B cell (primary cell): ENCODE measurements around the gene ABL1. TPM values are rescaled to one million over a fixed set of nuclear protein-coding genes. Genes with fewer than 3 reads are reported as not detected.

Experiments used
- ATAC-seq: fragments of 200-7000 bp; cut with Tn5 transposase; one replicate; pipeline ENCODE4 v1.10.0; 2021; ENCODE audit warnings: low read depth, mild to moderate bottlenecking, moderate number of reproducible peaks, moderate library complexity
- CTCF ChIA-PET: fragments of 350-600 bp; sonication (Branson Sonifier 250); formaldehyde crosslinking; loops from one replicate; lab custom pipeline; 2021; ENCODE audit warnings: antibody characterized with exemption, inconsistent platforms; lab: Charles Lee
- POLR2A ChIA-PET: fragments of 350-600 bp; sonication (Branson Sonifier 250); formaldehyde crosslinking; loops from one replicate; lab custom pipeline; 2021; ENCODE audit warnings: antibody characterized with exemption; lab: Charles Lee
- DNase-seq: peaks from one replicate; pipeline ENCODE4 v3.0.0; 2013
- H2AFZ ChIP-seq: 2 replicates; pipeline ENCODE4 v1.6.1; 2012; ENCODE audit warnings: mild to moderate bottlenecking, low read depth, low read length; ENCODE audit not compliant: insufficient read depth, poor library complexity, severe bottlenecking
- H3K27ac ChIP-seq, 2 donors: 1 replicate in 1 of 2; 2 replicates in 1 of 2; pipeline ENCODE4 v1.5.1; 2012 to 2013; ENCODE audit warnings: low read length in 2 of 2, mild to moderate bottlenecking in 2 of 2, moderate library complexity in 1 of 2
- H3K27me3 ChIP-seq, 4 experiments: fragments of 200-600 bp in 1 of 4; sonication (generic) in 1 of 4; replicated peaks in 1 of 4; 1 replicate in 2 of 4; 2 replicates in 2 of 4; pipeline versions ENCODE4 v1.6.1 to v1.7.0; 2013 to 2016; ENCODE audit warnings: low read length in 3 of 4, mild to moderate bottlenecking in 2 of 4, mixed read lengths in 1 of 4, moderate library complexity in 1 of 4; ENCODE audit not compliant: insufficient read depth in 4 of 4, control insufficient read depth in 3 of 4; ENCODE audit errors: control extremely low read depth in 1 of 4
- H3K36me3 ChIP-seq, 2 experiments: replicated peaks in 1 of 2; 1 replicate in 1 of 2; 2 replicates in 1 of 2; pipeline versions ENCODE4 v1.6.1 to v1.7.1; 2013; ENCODE audit warnings: low read length in 1 of 2; ENCODE audit not compliant: insufficient read depth in 2 of 2, control insufficient read depth in 1 of 2; ENCODE audit errors: control extremely low read depth in 1 of 2, extremely low read depth in 1 of 2
- H3K4me1 ChIP-seq, 2 donors: fragments of 200-600 bp in 1 of 2; sonication (generic) in 1 of 2; 1 replicate in 1 of 2; 2 replicates in 1 of 2; pipeline versions ENCODE4 v1.5.1 to v1.6.1; 2013 to 2017; ENCODE audit warnings: low read length in 2 of 2; ENCODE audit not compliant: control insufficient read depth in 2 of 2, insufficient read depth in 2 of 2
- H3K4me2 ChIP-seq: replicated peaks from 2 replicates; pipeline ENCODE3; 2012; ENCODE audit warnings: mild to moderate bottlenecking, low read depth, low read length; ENCODE audit not compliant: poor library complexity, severe bottlenecking
- H3K4me3 ChIP-seq, 5 experiments: fragments of 200-600 bp in 1 of 5; sonication (generic) in 1 of 5; 1 replicate in 3 of 5; 2 replicates in 2 of 5; pipeline versions ENCODE4 v1.5.1 to v1.7.0; 2011 to 2016; ENCODE audit warnings: low read length in 4 of 5, mild to moderate bottlenecking in 4 of 5, low read depth in 2 of 5, control low read depth in 1 of 5, moderate library complexity in 1 of 5; ENCODE audit not compliant: insufficient read depth in 1 of 5; ENCODE audit errors: control extremely low read depth in 1 of 5, extremely low read depth in 1 of 5
- H3K79me2 ChIP-seq: fragments of 200-600 bp; sonication (generic); one replicate; pipeline ENCODE4 v1.6.0; 2016; ENCODE audit warnings: low read length; ENCODE audit not compliant: control insufficient read depth, insufficient read depth
- H3K9ac ChIP-seq: fragments of 200-600 bp; sonication (generic); 2 replicates; pipeline ENCODE4 v1.6.1; 2017; ENCODE audit warnings: mild to moderate bottlenecking, low read length, moderate library complexity
- H3K9me3 ChIP-seq, 3 donors: one replicate each; pipeline versions ENCODE4 v1.6.1 to v1.7.1; 2013; ENCODE audit warnings: low read length in 2 of 3; ENCODE audit not compliant: control insufficient read depth in 2 of 3, insufficient read depth in 1 of 3; ENCODE audit errors: control extremely low read depth in 1 of 3
- H4K20me1 ChIP-seq: 2 replicates; pipeline ENCODE4 v1.6.0; 2012; ENCODE audit warnings: mild to moderate bottlenecking, low read length; ENCODE audit not compliant: insufficient read depth, control insufficient read depth, poor library complexity, severe bottlenecking
- H3K27ac Mint-ChIP-seq: one replicate; pipeline ENCODE4 v1.8.0; 2021; ENCODE audit warnings: mixed read lengths
- H3K27me3 Mint-ChIP-seq: one replicate; pipeline ENCODE4 v1.8.0; 2021; ENCODE audit warnings: mixed read lengths
- H3K4me1 Mint-ChIP-seq: one replicate; pipeline ENCODE4 v1.8.0; 2021; ENCODE audit warnings: mixed read lengths
- H3K4me3 Mint-ChIP-seq: one replicate; pipeline ENCODE4 v1.8.0; 2021; ENCODE audit warnings: mixed read lengths
- H3K9me3 Mint-ChIP-seq: one replicate; pipeline ENCODE4 v1.8.0; 2022; ENCODE audit warnings: mixed read lengths; ENCODE audit not compliant: insufficient read depth
- CTCF ChIP-seq: fragments of 200-600 bp; IDR thresholded peaks from one replicate; pipeline ENCODE4 v1.8.0; 2022; ENCODE audit warnings: antibody characterized with exemption, mild to moderate bottlenecking
- EZH2 ChIP-seq: IDR thresholded peaks from 2 replicates; pipeline ENCODE4 v1.6.1; 2012; ENCODE audit warnings: borderline replicate concordance, low read depth, mild to moderate bottlenecking, moderate library complexity, low read length; ENCODE audit not compliant: insufficient read depth, poor library complexity, severe bottlenecking
- WGBS: methylation state at CpG from one replicate; pipeline ENCODE4 v1.1.5; 2013; ENCODE audit warnings: missing lambda C conversion rate; ENCODE audit not compliant: insufficient coverage; 5-methylcytosine and 5-hydroxymethylcytosine counted together
- intact Hi-C: fragments of 100-400 bp; cut with micrococcal nuclease; formaldehyde crosslinking; loops from one replicate; pipeline ENCODE4 v1.10.0; 2022
- polyA plus RNA-seq: library from polyadenylated mRNA; depleted of rRNA; stranded (reverse); fragments of >200 nt; gene quantifications from 2 replicates; pipeline ENCODE4 v1.2.3, GENCODE V29; 2012
- total RNA-seq, 2 donors: library from RNA; stranded (reverse); fragments of 120-200 nt in 1 of 2; gene quantifications; 1 replicate in 1 of 2; 2 replicates in 1 of 2; pipeline versions ENCODE4 v1.2.3 to v1.2.4, GENCODE V29; 2013 to 2022

The ABL1 gene
- total and polyA plus RNA-seq, 2 donors (not counting 1 experiment from before 2014, with no cell fraction given) = 11.9 to 46.0 TPM

DNA sequence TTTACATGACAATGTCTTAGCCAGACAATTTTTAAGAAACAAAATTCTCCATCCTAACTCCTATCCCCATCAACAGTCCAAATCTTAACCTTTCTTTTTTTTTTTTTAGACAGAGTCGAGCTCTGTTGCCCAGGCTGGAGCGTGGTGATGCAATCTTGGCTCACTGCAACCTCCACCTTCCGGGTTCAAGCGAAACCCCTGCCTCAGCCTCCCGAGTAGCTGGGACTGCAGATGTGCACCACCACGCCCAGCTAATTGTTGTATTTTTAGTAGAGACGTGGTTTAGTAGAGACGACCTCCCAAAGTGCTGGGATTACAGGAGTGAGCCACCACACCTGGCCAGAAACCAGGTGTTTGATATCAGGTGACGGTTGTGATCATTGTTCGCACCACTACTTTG is 10.2 kb downstream of the ABL1 start:
- H3K27ac ChIP-seq = no peak overlapping the region
- ChIA-PET CTCF (interaction anchor here (2.4 kb wide), 1 partner anchor 20 kb away, joined by 8 read pairs; no protein-coding TSS in a partner anchor), POLR2A (no interaction called here)
- Mint-ChIP-seq H3K9me3 (no peaks in the 10 kb centered on the region), H3K27me3 (no peaks in the 10 kb centered on the region), H3K27ac (no peak overlapping the region), H3K4me1 (peaks cover 12% of the 10 kb centered on the region), H3K4me3 (no peak overlapping the region)
- H3K79me2 ChIP-seq = peaks cover 32% of the 10 kb centered on the region
- intact Hi-C loops = no loop called here
- DNase-seq = no peak
- peaks cover 18% of the 10 kb centered on the region for H4K20me1 ChIP-seq
- H3K36me3 ChIP-seq = peaks cover 0 to 1% of the 10 kb centered on the region in 2 experiments
- no peak overlapping the region for H3K9ac ChIP-seq
- WGBS = 93% methylated on average over 9 of the region's 10 CpGs
- no peak for ATAC-seq
- H2AFZ ChIP-seq = no peak overlapping the region
- H3K4me2 ChIP-seq = no peak overlapping the region
- H3K4me3 ChIP-seq = no peak overlapping the region
- no peaks in the 10 kb centered on the region for H3K4me1 ChIP-seq
- TF ChIP-seq CTCF (no peak), EZH2 (no peak)
- H3K27me3 ChIP-seq = no peaks in the 10 kb centered on the region
- no peaks in the 10 kb centered on the region for H3K9me3 ChIP-seq

GRCh38 chr9:130845901-130846481 is 10.9 kb downstream of the ABL1 start:
- H3K4me3 ChIP-seq = no peak overlapping the region
- H3K9me3 Mint-ChIP-seq = no peaks in the 10 kb centered on the region
- no peak overlapping the region for H2AFZ ChIP-seq
- no peak for DNase-seq
- no peak overlapping the region for H3K4me3 Mint-ChIP-seq
- H3K27me3 Mint-ChIP-seq = no peaks in the 10 kb centered on the region
- intact Hi-C loops = no loop called here
- H3K27ac ChIP-seq = no peak overlapping the region
- H4K20me1 ChIP-seq = peaks cover 18% of the 10 kb centered on the region
- ChIA-PET CTCF (interaction anchor here (0.8 to 2.4 kb wide), 2 partner anchors 19 to 23 kb away, joined by 4 to 8 read pairs; no protein-coding TSS in a partner anchor), POLR2A (no interaction called here)
- H3K79me2 ChIP-seq = peaks cover 32% of the 10 kb centered on the region
- no peak for TF ChIP-seq CTCF
- no peak for TF ChIP-seq EZH2
- H3K4me1 ChIP-seq = no peaks in the 10 kb centered on the region
- no peaks in the 10 kb centered on the region for H3K27me3 ChIP-seq
- H3K9me3 ChIP-seq = no peaks in the 10 kb centered on the region
- H3K27ac Mint-ChIP-seq = no peak overlapping the region
- 100% methylated on average over 2 of the region's 7 CpGs for WGBS
- H3K4me1 Mint-ChIP-seq = peaks cover 12% of the 10 kb centered on the region
- no peak overlapping the region for H3K9ac ChIP-seq
- H3K4me2 ChIP-seq = no peak overlapping the region
- ATAC-seq = no peak
- H3K36me3 ChIP-seq = peaks cover 0 to 1% of the 10 kb centered on the region in 2 experiments
